ENCODE data around the gene PPM1E. TPM values are rescaled to one million over a fixed set of nuclear protein-coding genes. Genes with fewer than 3 reads are reported as not detected.

The PPM1E gene
- polyA plus RNA-seq, 1 donor from 2014 or later: 39.5 TPM

- Histone ChIP-seq H3K27ac (ENCODE audit: low read length) (no peak overlapping the region), H3K4me3 (ENCODE audit: low read length) (no peak overlapping the region), H4K20me1 (ENCODE audit: insufficient read depth) (no peaks in the 10 kb centered on the region), H3K79me2 (replicated peaks; ENCODE audit: insufficient read depth, low read length) (peaks cover 16% of the 10 kb centered on the region), H3K4me2 (ENCODE audit: low read length) (no peak overlapping the region), H3K9me3 (ENCODE audit: low read length) (no peaks in the 10 kb centered on the region), H3F3A (ENCODE audit: insufficient read depth, low read length, poor library complexity, severe bottlenecking) (no peaks in the 10 kb centered on the region), H2AFZ (ENCODE audit: low read depth, low read length) (no peak overlapping the region), H3K9ac (ENCODE audit: low read length) (no peak overlapping the region), H3K9me2 (ENCODE audit: insufficient read depth, low read length) (no peaks in the 10 kb centered on the region), H3K36me3 (ENCODE audit: insufficient read depth, low read length) (no peaks in the 10 kb centered on the region), H3K27me3 (ENCODE audit: insufficient read depth, low read depth, low read length) (no peaks in the 10 kb centered on the region)
- no peak for TF ChIP-seq EP300 (conservative IDR thresholded peaks at IDR 0.05; ENCODE audit: poor library complexity, severe bottlenecking)
- no peak for TF ChIP-seq POLR2AphosphoS5 (IDR thresholded peaks at IDR 0.05)
Measured at GRCh38 chr17:58818654-58819053, 63.0 kb downstream of the PPM1E start.

GRCh38 chr17:58822148-58823050, 66.7 kb downstream of the PPM1E start:
- peak overlapping the region; percentile 27 for H3K4me2 ChIP-seq (ENCODE audit: low read length)
- H3K79me2 ChIP-seq (replicated peaks; ENCODE audit: insufficient read depth, low read length): peaks cover 9% of the 10 kb centered on the region
- H3K9ac ChIP-seq (ENCODE audit: low read length): peak overlapping the region; percentile 43
- no peaks in the 10 kb centered on the region for H3K36me3 ChIP-seq (ENCODE audit: insufficient read depth, low read length)
- no peaks in the 10 kb centered on the region for H3K9me3 ChIP-seq (ENCODE audit: low read length)
- H2AFZ ChIP-seq (ENCODE audit: low read depth, low read length): no peak overlapping the region
- H3K4me3 ChIP-seq (ENCODE audit: low read length): peak overlapping the region; percentile 53
- no peaks in the 10 kb centered on the region for H4K20me1 ChIP-seq (ENCODE audit: insufficient read depth)
- TF ChIP-seq RAD21 (conservative IDR thresholded peaks at IDR 0.05): no peak
- no peak for TF ChIP-seq MXI1 (conservative IDR thresholded peaks at IDR 0.05; ENCODE audit: poor library complexity, severe bottlenecking)
- TF ChIP-seq EP300 (conservative IDR thresholded peaks at IDR 0.05; ENCODE audit: poor library complexity, severe bottlenecking): peak; percentile 79
- TF ChIP-seq EZH2 (IDR thresholded peaks at IDR 0.05; ENCODE audit: borderline replicate concordance, insufficient read depth, low read length, poor library complexity, severe bottlenecking): no peak
- no peak for TF ChIP-seq SMC3 (conservative IDR thresholded peaks at IDR 0.05; ENCODE audit: poor library complexity)
- TF ChIP-seq CTCF (IDR thresholded peaks at IDR 0.05; ENCODE audit: poor library complexity, severe bottlenecking): no peak
- TF ChIP-seq TAF1 (IDR thresholded peaks at IDR 0.05; ENCODE audit: low read depth): no peak
- no peak for TF ChIP-seq REST (IDR thresholded peaks at IDR 0.05; ENCODE audit: borderline replicate concordance)
- TF ChIP-seq POLR2AphosphoS5 (IDR thresholded peaks at IDR 0.05): peak; percentile 52
- H3K27ac ChIP-seq (ENCODE audit: low read length): peak overlapping the region; percentile 74
- no peaks in the 10 kb centered on the region for H3K9me2 ChIP-seq (ENCODE audit: insufficient read depth, low read length)
- H3K27me3 ChIP-seq (ENCODE audit: insufficient read depth, low read depth, low read length): no peaks in the 10 kb centered on the region
- H3F3A ChIP-seq (ENCODE audit: insufficient read depth, low read length, poor library complexity, severe bottlenecking): no peaks in the 10 kb centered on the region
